Ishikawa (cell line): ENCODE results near the gene ATG7.

Source experiments
- CEBPB ChIP-seq: IDR thresholded peaks from 2 replicates; pipeline ENCODE4 v1.6.1; 2012
- CREB1 ChIP-seq: IDR thresholded peaks from 2 replicates; pipeline ENCODE4 v1.6.1; 2012; ENCODE audit warnings: low read depth
- EGR1 ChIP-seq: IDR thresholded peaks from 2 replicates; pipeline ENCODE4 v1.6.1; 2012
- EP300 ChIP-seq: IDR thresholded peaks from 2 replicates; pipeline ENCODE4 v1.6.1; 2012; ENCODE audit warnings: borderline replicate concordance
- FOXM1 ChIP-seq: IDR thresholded peaks from 2 replicates; pipeline ENCODE4 v1.6.1; 2012; ENCODE audit warnings: low read depth, borderline replicate concordance
- NFIC ChIP-seq: IDR thresholded peaks from 2 replicates; pipeline ENCODE4 v1.6.1; 2012
- RAD21 ChIP-seq: IDR thresholded peaks from 2 replicates; pipeline ENCODE4 v1.6.1; 2012; ENCODE audit warnings: low read depth
- REST ChIP-seq: IDR thresholded peaks from 2 replicates; pipeline ENCODE4 v1.6.1; 2012; ENCODE audit warnings: low read depth, mild to moderate bottlenecking
- TAF1 ChIP-seq: IDR thresholded peaks from 2 replicates; pipeline ENCODE4 v1.6.1; 2012; ENCODE audit warnings: low read depth, mild to moderate bottlenecking
- TCF12 ChIP-seq: IDR thresholded peaks from 2 replicates; pipeline ENCODE4 v1.6.1; 2012; ENCODE audit warnings: low read depth
- TEAD4 ChIP-seq: IDR thresholded peaks from 2 replicates; pipeline ENCODE4 v1.6.1; 2012
- YY1 ChIP-seq: IDR thresholded peaks from 2 replicates; pipeline ENCODE4 v1.6.1; 2012; ENCODE audit warnings: low read depth
- ZBTB7A ChIP-seq: IDR thresholded peaks from 2 replicates; pipeline ENCODE4 v1.6.1; 2012; ENCODE audit warnings: low read depth
- TF ChIP-seq, protein P1 (sequence below): IDR thresholded peaks from 2 replicates; pipeline ENCODE4 v1.6.1; 2012
- TF ChIP-seq, protein P2 (sequence below): IDR thresholded peaks from 2 replicates; pipeline ENCODE4 v1.6.1; 2012

The ATG7 gene

DNA sequence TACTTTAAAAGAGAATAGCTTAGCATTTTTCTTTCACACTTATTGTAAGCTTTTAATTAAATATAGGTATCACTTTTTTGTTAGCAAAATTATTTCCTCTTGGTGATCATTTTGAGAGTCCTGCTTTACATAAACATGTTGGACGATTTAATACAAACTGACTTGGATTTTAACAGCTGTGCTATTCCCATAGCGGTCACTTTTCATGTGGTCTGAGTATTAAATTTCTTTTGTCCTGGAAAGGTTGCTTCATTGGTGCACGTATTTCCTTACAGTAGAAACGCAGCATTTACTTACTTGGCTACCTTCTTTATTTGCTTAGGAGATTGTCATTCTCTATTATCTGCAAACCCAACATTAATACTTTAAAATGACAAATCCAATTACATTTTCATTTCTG, 109.4 kb downstream of the ATG7 start:
- TF ChIP-seq CEBPB, result peak; percentile 31; the same call in 1 of the 2 replicates
- TF ChIP-seq EGR1, result no peak

DNA sequence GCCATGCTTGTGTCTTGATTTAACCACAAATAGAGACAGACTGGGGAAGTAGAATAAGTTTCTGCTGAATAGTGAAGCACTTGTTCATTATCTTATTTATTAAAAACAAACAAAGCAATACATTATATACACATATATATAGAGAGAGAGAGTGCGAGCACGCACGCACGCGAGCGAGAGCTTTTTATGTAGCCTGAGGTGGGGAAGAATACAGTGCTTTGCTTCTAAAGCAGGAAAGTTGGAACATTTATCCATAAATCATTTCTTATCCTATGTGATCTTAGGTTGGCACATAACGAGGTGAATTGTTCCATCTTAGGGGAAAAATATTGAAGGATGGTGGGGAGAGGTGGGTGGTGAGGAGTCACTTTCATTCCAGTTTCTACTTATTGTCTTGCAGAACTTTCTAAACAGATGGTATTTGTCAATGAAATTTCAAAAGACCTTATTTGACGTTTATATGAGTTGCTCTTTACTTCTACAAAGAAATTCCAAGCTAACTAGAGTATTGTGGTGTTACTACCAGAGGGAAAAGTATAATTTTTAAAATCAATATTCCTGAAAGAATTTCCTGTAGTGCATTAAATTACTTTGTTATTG, 110.0 kb downstream of the ATG7 start:
- TF ChIP-seq RAD21 (no peak), ZBTB7A (no peak), TCF12 (no peak), REST (no peak), NFIC (no peak), TEAD4 (no peak)

DNA sequence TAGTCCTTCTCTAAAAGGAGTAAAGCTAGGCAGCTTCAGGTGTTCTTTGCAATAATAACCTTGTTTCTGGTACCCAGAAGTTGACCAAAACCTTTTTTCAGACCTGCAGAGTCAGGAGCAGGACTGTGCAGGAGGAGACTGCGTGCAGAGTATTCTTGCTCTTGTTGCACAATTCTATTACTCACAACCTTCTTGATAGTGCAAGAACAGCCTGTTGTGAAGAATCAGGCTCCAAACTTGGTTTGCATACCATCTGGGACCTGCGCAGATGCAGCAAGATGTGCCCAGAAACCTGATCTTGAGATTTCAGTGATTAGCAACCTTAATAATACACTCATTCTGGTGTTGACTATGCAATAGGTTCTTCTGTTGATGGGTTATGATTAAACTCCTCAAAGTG, 111.9 kb downstream of the ATG7 start:
- TF ChIP-seq, protein P1, sequence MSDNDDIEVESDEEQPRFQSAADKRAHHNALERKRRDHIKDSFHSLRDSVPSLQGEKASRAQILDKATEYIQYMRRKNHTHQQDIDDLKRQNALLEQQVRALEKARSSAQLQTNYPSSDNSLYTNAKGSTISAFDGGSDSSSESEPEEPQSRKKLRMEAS, result no peak
- TF ChIP-seq FOXM1 (no peak), EGR1 (no peak), CEBPB (no peak), REST (no peak), NFIC (no peak), TAF1 (no peak), RAD21 (no peak), YY1 (no peak), EP300 (no peak), ZBTB7A (no peak), CREB1 (no peak), TCF12 (no peak), TEAD4 (no peak)
- TF ChIP-seq, protein P2, sequence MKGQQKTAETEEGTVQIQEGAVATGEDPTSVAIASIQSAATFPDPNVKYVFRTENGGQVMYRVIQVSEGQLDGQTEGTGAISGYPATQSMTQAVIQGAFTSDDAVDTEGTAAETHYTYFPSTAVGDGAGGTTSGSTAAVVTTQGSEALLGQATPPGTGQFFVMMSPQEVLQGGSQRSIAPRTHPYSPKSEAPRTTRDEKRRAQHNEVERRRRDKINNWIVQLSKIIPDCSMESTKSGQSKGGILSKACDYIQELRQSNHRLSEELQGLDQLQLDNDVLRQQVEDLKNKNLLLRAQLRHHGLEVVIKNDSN, result no peak

- TF ChIP-seq ZBTB7A (no peak), TCF12 (no peak), EGR1 (no peak), CEBPB (no peak)
- TF ChIP-seq, protein P1, result no peak
Observed at GRCh38 chr3:11385326-11385725, 113.1 kb downstream of the ATG7 start.

GRCh38 chr3:11385891-11386290, 113.7 kb downstream of the ATG7 start:
- TF ChIP-seq EGR1 (no peak), TCF12 (no peak), NFIC (no peak), CEBPB (no peak), YY1 (no peak), EP300 (no peak), FOXM1 (no peak)
- TF ChIP-seq, protein P2, result no peak

DNA sequence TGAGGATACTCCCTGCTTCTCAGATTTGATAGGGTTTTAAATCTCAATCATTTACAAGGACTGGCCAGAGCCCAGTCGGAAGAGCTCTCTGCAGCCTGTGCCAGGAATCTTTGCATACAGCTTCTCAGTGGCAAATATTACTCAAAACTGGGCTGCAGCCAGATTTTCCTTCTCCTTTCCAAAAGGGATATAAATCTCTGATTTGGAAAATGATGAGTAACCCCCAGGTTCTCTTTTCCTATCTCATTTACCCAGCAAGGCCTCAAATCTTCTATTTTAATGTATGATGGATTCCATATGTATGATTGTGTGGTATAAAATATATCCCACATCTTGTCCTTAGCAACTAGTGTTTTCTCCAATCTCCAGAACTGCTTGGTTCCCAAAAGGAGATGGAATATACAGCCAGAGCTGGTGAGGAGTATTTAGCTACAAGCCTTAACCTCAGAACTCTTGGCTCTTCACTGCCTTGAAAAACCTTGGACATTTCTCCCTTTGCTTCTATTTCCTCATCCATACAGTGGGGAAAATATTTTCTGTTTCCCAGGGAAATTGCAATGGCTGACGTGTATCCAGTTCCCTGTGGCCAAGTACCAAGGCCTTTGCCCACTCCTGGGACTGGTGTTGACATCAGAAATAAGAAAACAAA, 114.4 kb downstream of the ATG7 start:
- TF ChIP-seq YY1 (no peak), TEAD4 (no peak), CREB1 (no peak), ZBTB7A (no peak), FOXM1 (no peak), EGR1 (no peak), TAF1 (no peak), RAD21 (no peak)
- TF ChIP-seq, protein P1, result no peak
